Activated B cell treated with CpG ODN at 0.5 μM for 24 hours (primary cell): ENCODE measurements around the gene POP5. TPM values are rescaled to one million over a fixed set of nuclear protein-coding genes. Genes with fewer than 3 reads are reported as not detected.
"Not testable (repeated sequence)": the region's sequence is repeated elsewhere in the genome, so short reads cannot be mapped to it uniquely, and the experiment has no call there.

Source experiments
- ATAC-seq: fragments of 200-7000 bp; cut with Tn5 transposase; one replicate; pipeline ENCODE4 v1.10.0; 2021; ENCODE audit warnings: low read depth, mild to moderate bottlenecking, moderate library complexity
- CTCF ChIA-PET: fragments of 350-600 bp; sonication (Branson Sonifier 250); formaldehyde crosslinking; loops from one replicate; lab custom pipeline; 2021; ENCODE audit warnings: antibody characterized with exemption; lab: Charles Lee
- POLR2A ChIA-PET: fragments of 350-600 bp; sonication (Branson Sonifier 250); formaldehyde crosslinking; loops from one replicate; lab custom pipeline; 2021; ENCODE audit warnings: antibody characterized with exemption; lab: Charles Lee
- DNase-seq: peaks from one replicate; pipeline ENCODE4 v3.0.0; 2022
- H3K27ac Mint-ChIP-seq: one replicate; pipeline ENCODE4 v1.8.0; 2020; ENCODE audit warnings: mixed read lengths
- H3K27me3 Mint-ChIP-seq: one replicate; pipeline ENCODE4 v1.8.0; 2021; ENCODE audit warnings: mixed read lengths
- H3K36me3 Mint-ChIP-seq: one replicate; pipeline ENCODE4 v1.8.0; 2021; ENCODE audit warnings: low read depth, mixed read lengths
- H3K4me1 Mint-ChIP-seq: one replicate; pipeline ENCODE4 v1.8.0; 2021; ENCODE audit warnings: mixed read lengths
- H3K4me3 Mint-ChIP-seq: one replicate; pipeline ENCODE4 v1.8.0; 2020; ENCODE audit warnings: mild to moderate bottlenecking, mixed read lengths
- H3K9me3 Mint-ChIP-seq: one replicate; pipeline ENCODE4 v1.8.0; 2020; ENCODE audit warnings: mixed read lengths
- intact Hi-C: fragments of 100-400 bp; cut with micrococcal nuclease; formaldehyde crosslinking; loops from one replicate; pipeline ENCODE4 v1.15.1; 2024
- total RNA-seq: library from RNA; stranded (reverse); gene quantifications from 2 replicates; pipeline ENCODE4 v1.2.3, GENCODE V29; 2022
- TF ChIP-seq, protein P1 (sequence below): fragments of 200-600 bp; IDR thresholded peaks from one replicate; pipeline ENCODE4 v1.8.0; 2022; ENCODE audit warnings: antibody characterized with exemption, mild to moderate bottlenecking

Gene POP5
- total RNA-seq, 1 donor from 2014 or later: 77.5 TPM

DNA sequence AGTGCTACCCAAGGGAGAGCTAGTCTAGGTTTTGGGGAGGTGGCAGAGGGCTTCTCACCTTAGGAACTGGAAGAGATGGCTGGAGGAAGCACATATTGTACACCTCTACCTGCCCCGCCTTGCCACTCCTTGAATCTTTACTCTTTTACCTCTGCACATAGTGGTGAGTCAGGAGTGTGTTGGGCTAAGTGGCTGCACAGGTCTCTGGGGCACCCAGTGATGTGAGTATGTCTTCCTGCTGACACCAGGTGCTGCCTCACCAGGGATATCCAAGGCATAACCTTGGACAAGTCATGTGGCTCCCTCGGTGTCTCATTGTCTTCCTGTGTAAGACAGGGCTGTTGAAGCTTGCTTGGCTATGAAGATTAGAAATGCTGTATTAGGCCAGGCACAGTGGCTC is 39.4 kb upstream of the POP5 start:
- Mint-ChIP-seq H3K4me3 (no peak overlapping the region), H3K9me3 (peaks cover 2% of the 10 kb centered on the region), H3K27me3 (peaks cover 28% of the 10 kb centered on the region), H3K27ac (no peak overlapping the region), H3K4me1 (no peaks in the 10 kb centered on the region), H3K36me3 (no peaks in the 10 kb centered on the region)
- CTCF ChIA-PET: no interaction called here
- intact Hi-C loops: no loop called here
- POLR2A ChIA-PET: no interaction called here
- TF ChIP-seq, protein P1, sequence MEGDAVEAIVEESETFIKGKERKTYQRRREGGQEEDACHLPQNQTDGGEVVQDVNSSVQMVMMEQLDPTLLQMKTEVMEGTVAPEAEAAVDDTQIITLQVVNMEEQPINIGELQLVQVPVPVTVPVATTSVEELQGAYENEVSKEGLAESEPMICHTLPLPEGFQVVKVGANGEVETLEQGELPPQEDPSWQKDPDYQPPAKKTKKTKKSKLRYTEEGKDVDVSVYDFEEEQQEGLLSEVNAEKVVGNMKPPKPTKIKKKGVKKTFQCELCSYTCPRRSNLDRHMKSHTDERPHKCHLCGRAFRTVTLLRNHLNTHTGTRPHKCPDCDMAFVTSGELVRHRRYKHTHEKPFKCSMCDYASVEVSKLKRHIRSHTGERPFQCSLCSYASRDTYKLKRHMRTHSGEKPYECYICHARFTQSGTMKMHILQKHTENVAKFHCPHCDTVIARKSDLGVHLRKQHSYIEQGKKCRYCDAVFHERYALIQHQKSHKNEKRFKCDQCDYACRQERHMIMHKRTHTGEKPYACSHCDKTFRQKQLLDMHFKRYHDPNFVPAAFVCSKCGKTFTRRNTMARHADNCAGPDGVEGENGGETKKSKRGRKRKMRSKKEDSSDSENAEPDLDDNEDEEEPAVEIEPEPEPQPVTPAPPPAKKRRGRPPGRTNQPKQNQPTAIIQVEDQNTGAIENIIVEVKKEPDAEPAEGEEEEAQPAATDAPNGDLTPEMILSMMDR: no peak
- DNase-seq (no peak), ATAC-seq (no peak)

GRCh38 chr12:120618954-120619615 is 37.9 kb upstream of the POP5 start:
- Mint-ChIP-seq H3K27me3 (peaks cover 32% of the 10 kb centered on the region), H3K36me3 (no peaks in the 10 kb centered on the region), H3K27ac (no peak overlapping the region), H3K4me3 (no peak overlapping the region), H3K4me1 (no peaks in the 10 kb centered on the region), H3K9me3 (peaks cover 2% of the 10 kb centered on the region)
- DNase-seq (no peak), ATAC-seq (no peak)
- TF ChIP-seq, protein P1: no peak
- intact Hi-C loops: no loop called here
- POLR2A ChIA-PET: interaction anchor here (0.5 kb wide), 1 partner anchor 1648 kb away, joined by 6 read pairs; no protein-coding TSS in a partner anchor
- CTCF ChIA-PET: no interaction called here

DNA sequence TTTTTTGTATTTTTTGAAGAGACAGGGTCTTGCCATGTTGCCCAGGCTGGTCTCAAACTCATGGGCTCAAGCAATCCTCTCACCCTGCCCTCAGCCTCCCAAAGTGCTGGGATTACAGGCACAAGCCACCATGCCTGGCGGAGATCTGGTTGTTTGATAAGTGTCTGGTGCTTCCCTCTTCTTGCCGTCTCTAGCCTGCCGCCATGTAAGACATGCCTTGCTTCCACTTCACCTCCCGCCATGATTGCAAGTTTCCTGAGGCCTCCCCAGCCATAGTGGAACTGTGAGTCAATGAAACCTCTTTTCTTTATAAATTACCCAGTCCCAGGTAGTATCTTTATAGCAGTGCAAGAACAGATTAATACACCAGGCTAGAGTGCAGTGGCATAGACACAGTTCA is 36.6 kb upstream of the POP5 start:
- CTCF ChIA-PET, DNase-seq, intact Hi-C loops, POLR2A ChIA-PET, H3K36me3 Mint-ChIP-seq, H3K4me1 Mint-ChIP-seq, H3K27ac Mint-ChIP-seq, H3K9me3 Mint-ChIP-seq, ATAC-seq, H3K4me3 Mint-ChIP-seq: not testable (repeated sequence)
- H3K27me3 Mint-ChIP-seq: peaks cover 28% of the 10 kb centered on the region

DNA sequence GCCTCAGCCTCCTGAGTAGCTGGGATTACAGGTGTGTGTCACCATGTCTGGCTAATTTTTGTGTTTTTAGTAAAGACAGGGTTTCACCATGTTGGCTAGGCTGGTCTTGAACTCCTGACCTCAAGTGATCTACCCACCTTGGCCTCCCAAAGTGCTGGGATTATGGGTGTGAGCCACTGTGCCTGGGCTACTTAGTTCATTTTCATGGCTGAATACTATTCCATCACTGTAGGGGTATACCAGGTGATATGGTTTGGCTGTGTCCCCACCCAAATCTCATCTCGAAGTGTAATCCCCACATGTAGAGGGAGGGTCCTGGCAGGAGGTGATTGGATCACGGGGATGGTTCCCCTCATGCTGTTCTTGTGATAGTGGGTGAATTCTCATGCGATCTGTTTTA is 36.0 kb upstream of the POP5 start:
- CTCF ChIA-PET, H3K27ac Mint-ChIP-seq, H3K4me1 Mint-ChIP-seq, H3K9me3 Mint-ChIP-seq, H3K4me3 Mint-ChIP-seq, intact Hi-C loops, ATAC-seq, DNase-seq, POLR2A ChIA-PET, H3K36me3 Mint-ChIP-seq: not testable (repeated sequence)
- peaks cover 28% of the 10 kb centered on the region for H3K27me3 Mint-ChIP-seq

DNA sequence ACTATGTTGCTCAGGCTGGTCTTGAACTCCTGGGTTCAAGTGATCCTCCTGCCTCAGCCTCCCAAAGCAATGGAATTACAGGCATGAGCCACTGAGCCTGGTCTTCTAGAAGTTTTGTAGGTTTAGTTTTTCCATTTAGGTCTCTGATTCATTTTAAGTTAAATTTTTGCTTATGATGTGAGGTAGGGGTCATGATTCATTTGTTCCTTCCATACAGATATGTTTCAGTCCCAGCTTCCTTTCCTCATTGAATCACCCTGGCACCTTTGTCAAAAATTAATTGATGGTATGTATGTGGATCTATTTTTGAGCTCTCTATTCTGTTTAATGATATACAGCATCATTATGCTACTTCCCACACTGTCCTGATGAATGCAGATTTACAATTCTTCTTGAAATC is 33.6 kb upstream of the POP5 start:
- DNase-seq (no peak), ATAC-seq (no peak)
- TF ChIP-seq, protein P1: no peak
- H3K27me3 Mint-ChIP-seq: peaks cover 20% of the 10 kb centered on the region
- POLR2A ChIA-PET: no interaction called here
- H3K4me3 Mint-ChIP-seq: no peak overlapping the region
- peaks cover 2% of the 10 kb centered on the region for H3K9me3 Mint-ChIP-seq
- intact Hi-C loops: no loop called here
- no peak overlapping the region for H3K27ac Mint-ChIP-seq
- H3K36me3 Mint-ChIP-seq: no peaks in the 10 kb centered on the region
- H3K4me1 Mint-ChIP-seq: no peaks in the 10 kb centered on the region
- CTCF ChIA-PET: no interaction called here

- H3K27me3 Mint-ChIP-seq, intact Hi-C loops, H3K4me3 Mint-ChIP-seq, ATAC-seq, CTCF ChIA-PET, H3K27ac Mint-ChIP-seq, H3K4me1 Mint-ChIP-seq, POLR2A ChIA-PET, DNase-seq, H3K9me3 Mint-ChIP-seq, H3K36me3 Mint-ChIP-seq: not testable (repeated sequence)
Measured at GRCh38 chr12:120611534-120611933, 30.3 kb upstream of the POP5 start.

- no peaks in the 10 kb centered on the region for H3K36me3 Mint-ChIP-seq
- POLR2A ChIA-PET: no interaction called here
- CTCF ChIA-PET: no interaction called here
Measured at GRCh38 chr12:120610560-120610959, 29.4 kb upstream of the POP5 start.

DNA sequence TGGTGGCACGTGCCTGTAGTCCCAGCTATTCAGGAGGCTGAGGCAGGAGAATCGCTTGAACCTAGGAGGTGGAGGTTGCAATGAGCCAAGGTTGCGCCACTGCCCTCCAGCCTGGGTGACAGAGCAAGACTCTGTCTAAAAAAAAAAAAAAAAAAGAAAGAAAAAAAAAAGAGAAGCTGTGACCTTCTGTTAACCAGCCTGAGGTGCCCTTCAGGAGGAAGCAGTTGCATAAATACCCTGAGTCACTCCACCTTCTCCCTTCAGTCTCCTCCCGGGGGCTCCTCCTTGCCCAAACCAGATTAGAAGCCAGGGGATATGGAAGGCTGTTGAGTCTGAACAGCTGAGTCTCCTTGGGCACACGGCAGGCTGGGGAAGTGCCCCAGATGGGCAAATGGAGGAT is 21.2 kb upstream of the POP5 start:
- intact Hi-C loops, H3K36me3 Mint-ChIP-seq, H3K27ac Mint-ChIP-seq, DNase-seq, H3K4me1 Mint-ChIP-seq, H3K9me3 Mint-ChIP-seq, H3K4me3 Mint-ChIP-seq, ATAC-seq: not testable (repeated sequence)
- ChIA-PET CTCF (interaction anchor here (0.8 kb wide), 1 partner anchor 342 kb away, joined by 3 read pairs; no protein-coding TSS in a partner anchor), POLR2A (interaction anchor here (0.7 kb wide), 2 partner anchors 135 to 252 kb away, joined by 8 to 10 read pairs; no protein-coding TSS in a partner anchor)
- H3K27me3 Mint-ChIP-seq: peaks cover 12% of the 10 kb centered on the region

More at GRCh38 chr12:120610560-120610959, 29.4 kb upstream of the POP5 start:
- no peaks in the 10 kb centered on the region for H3K4me1 Mint-ChIP-seq
- H3K4me3 Mint-ChIP-seq: no peak overlapping the region
- H3K9me3 Mint-ChIP-seq: no peaks in the 10 kb centered on the region
- ATAC-seq (no peak), DNase-seq (no peak)
- TF ChIP-seq, protein P1: no peak
- peaks cover 3% of the 10 kb centered on the region for H3K27me3 Mint-ChIP-seq
- no peak overlapping the region for H3K27ac Mint-ChIP-seq
- intact Hi-C loops: no loop called here
